ENCODE results near the gene MYBPHL.

MYBPHL gene

DNA sequence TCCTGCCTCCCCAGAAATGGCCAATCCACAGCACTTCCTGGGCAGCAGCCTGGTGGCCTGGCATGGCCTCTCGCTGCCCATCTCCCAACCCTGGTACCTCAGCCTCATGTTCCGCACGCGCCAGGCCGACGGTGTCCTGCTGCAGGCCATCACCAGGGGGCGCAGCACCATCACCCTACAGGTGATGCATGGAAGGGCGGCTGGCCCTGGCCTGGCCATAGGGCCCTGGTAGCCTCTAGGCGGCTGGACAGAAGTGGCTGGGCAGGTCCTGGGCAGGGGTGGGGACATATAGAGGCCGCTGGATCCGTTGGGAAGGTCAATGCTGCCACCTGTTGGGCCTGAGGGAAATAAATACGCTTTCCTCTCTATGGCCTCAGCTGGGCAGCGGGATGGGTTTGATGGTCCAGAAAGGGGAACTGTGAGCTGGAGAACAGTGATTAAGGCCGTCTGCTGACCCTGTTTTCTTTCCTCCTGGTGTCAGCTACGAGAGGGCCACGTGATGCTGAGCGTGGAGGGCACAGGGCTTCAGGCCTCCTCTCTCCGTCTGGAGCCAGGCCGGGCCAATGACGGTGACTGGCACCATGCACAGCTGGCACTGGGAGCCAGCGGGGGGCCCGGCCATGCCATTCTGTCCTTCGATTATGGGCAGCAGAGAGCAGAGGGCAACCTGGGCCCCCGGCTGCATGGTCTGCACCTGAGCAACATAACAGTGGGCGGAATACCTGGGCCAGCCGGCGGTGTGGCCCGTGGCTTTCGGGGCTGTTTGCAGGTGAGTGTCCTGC, 43.0 kb downstream of the MYBPHL start:
- DNase-seq (ENCODE audit: low spot score), result peak; percentile 96

DNA sequence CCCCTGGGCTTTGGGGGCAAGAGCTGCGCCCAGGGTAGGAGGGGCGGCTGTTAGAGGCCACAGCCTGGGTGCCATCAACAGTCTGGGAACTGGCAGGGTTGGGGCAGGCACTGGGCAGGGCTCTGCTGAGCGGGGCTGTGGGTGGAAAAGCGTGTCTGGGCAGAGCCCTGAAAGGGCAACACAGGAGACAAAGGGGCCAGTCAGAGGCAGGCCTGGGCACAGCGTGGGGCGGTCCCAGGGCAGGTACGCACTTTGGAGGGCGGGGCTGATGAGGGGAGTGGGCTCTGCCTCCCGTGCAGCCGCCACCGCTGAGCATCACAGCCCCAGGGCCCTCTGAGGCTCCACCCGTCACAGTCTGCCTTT, 43.6 kb downstream of the MYBPHL start:
- DNase-seq (ENCODE audit: low spot score), result no peak

DNA sequence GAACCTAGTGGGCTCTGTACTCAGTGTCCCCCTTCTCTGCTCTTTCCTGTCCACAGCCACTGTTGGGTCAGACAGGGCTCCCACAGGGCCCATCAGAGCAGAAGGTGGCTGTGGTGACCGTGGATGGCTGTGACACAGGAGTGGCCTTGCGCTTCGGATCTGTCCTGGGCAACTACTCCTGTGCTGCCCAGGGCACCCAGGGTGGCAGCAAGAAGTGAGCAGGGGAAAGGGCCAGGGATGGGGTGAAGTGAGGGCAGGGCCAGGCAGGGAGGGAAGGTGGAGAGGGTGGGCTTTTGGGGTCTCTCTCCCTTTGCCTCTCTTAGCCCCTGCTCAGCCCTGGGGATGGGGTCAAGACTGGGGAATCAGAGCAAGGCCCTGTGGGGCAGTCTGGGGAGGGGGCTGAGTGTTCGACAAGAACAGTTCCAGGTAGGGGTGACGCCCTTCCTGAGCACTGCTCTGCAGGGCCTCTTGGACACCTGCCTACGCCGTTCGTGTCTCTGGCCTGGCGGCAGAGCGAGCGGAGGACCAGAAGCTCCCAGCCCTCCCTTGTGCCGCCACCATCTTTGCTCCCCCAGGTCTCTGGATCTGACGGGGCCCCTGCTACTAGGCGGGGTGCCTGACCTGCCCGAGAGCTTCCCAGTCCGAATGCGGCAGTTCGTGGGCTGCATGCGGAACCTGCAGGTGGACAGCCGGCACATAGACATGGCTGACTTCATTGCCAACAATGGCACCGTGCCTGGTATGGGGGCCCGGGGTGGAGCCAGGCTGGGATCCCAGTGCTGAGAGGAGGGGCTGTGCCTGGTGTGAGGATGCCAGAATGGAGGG, 44.4 kb downstream of the MYBPHL start:
- no peak for DNase-seq (ENCODE audit: low spot score)

DNA sequence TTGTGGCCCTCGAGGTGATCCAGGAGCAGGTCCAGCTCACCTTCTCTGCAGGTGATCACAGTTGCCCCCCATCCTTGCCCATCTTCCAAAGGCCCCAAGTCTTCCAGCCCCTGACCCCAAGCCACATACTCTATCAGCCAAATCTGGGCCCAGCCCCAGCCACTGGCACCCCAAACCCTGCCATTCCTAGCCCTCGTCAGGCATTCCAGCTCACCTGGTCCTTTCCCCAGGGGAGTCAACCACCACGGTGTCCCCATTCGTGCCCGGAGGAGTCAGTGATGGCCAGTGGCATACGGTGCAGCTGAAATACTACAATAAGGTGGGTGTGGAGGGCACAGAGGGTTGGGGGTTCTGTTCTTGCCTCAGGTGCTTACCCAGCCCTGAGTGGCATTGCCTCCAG, 45.2 kb downstream of the MYBPHL start:
- no peak for DNase-seq (ENCODE audit: low spot score)

DNA sequence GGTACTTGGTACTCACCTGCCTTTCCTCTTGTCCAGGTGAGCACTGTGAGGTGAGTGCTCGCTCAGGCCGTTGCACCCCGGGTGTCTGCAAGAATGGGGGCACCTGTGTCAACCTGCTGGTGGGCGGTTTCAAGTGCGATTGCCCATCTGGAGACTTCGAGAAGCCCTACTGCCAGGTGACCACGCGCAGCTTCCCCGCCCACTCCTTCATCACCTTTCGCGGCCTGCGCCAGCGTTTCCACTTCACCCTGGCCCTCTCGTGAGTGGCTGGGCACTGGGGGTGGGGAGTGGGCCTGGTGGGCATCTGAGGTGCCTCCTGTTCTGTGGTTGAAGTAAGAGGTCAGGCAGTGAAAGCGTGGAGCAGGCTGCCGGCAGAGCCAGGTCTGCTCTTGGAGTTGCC, 45.8 kb downstream of the MYBPHL start:
- no peak for DNase-seq (ENCODE audit: low spot score)

DNA sequence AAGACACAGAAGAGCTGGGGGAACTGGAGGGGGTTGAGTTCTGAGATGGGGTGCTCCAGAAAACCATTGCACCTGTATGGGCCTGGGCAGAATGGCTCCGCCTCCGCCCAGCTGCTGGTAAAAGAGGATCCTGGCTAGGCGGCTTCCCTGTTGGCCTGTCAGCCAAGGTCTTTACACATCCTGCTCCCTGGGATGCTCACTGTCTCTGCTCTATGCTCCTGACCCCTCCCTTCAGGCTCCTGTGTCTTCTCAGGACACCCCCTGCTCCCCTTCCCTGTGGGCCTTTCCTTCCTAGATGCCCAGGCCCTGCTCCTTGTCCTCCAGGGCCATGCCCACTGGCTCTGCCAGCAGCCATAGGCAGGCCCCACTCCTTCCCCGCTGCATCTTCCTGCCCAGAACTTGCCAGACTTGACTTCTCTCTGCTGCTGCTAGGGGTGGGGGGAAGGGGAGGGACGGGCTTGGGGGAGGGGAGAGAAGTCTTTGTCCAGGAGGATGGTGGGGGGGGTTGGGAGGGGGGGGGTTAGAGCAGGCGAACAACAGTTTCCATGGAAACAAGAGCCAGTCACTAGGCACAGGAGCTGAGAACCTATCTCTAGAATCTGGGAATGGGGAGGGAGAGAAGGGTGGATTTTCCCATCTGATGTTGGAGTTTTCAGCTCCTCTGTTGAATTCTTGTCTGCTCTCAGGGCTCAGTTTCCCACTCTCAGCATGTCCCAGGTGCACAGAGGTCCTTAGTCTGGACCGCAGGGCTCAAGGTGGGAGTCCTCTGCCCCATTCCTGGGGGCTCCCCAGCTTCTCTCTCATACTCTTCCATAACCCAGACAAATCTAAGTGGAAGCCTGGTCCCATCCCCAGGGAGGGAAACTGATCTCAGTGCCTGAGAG, 46.9 kb downstream of the MYBPHL start:
- no peak for DNase-seq (ENCODE audit: low spot score)

DNA sequence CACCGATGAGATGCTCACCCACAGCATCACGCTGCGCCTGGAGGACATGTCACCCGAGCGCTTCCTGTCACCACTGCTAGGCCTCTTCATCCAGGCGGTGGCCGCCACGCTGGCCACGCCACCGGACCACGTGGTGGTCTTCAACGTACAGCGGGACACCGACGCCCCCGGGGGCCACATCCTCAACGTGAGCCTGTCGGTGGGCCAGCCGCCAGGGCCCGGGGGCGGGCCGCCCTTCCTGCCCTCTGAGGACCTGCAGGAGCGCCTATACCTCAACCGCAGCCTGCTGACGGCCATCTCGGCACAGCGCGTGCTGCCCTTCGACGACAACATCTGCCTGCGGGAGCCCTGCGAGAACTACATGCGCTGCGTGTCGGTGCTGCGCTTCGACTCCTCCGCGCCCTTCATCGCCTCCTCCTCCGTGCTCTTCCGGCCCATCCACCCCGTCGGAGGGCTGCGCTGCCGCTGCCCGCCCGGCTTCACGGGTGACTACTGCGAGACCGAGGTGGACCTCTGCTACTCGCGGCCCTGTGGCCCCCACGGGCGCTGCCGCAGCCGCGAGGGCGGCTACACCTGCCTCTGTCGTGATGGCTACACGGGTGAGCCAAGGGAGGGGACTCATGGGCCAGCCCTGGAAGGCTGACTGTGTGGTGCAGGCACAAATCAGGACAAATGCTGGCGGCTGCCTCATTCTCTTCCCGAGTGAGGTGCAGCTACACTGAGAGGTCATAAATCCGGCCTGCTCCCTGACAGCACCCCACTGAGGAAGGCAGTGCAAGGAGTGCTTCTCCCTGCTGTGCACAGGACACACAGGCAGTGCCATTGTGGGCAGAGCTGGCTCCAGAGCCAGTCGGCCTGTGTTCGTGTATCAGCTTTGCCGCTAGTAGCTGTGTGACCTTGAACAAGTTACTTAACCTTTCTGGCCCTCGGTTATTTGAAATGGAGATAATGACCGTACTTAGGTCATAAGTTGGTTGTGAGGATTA, 48.0 kb downstream of the MYBPHL start:
- no peak for DNase-seq (ENCODE audit: low spot score)

DNA sequence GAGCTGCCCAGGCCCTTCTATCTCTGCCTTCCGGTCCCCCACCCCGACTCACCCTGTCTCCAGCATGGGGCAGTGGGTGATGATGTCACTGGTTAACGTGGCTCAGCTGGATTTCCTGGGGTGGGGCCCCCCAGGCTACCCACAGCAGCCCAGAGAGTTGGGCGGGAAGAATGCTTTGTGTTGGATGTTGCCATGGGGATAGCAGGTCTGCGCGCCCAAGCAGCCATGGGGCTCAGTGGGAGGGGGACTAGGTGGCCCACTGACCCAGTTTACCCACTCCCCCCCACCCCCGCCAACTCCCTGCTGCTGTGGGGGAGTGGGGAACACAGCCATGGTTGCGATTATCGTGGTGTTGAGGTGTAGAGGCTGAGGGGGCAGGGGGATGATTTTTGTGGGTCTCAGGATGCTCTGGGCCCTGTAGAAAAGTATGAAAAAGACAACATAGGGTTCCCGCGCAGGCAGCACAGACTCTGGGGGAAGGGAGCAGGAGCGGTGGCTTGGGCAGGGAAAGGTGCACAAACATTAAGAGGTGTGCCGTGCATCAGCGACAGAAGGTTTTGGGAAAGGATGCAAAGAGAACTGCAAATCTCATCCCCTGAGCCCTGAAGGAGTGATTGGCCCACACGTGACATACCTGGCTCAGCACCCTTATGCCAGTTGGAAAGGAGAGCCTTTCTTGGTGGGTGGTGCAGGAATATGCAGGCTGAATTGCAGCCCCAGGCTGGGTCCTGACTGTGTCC, 49.0 kb downstream of the MYBPHL start:
- DNase-seq (ENCODE audit: low spot score), result no peak

DNA sequence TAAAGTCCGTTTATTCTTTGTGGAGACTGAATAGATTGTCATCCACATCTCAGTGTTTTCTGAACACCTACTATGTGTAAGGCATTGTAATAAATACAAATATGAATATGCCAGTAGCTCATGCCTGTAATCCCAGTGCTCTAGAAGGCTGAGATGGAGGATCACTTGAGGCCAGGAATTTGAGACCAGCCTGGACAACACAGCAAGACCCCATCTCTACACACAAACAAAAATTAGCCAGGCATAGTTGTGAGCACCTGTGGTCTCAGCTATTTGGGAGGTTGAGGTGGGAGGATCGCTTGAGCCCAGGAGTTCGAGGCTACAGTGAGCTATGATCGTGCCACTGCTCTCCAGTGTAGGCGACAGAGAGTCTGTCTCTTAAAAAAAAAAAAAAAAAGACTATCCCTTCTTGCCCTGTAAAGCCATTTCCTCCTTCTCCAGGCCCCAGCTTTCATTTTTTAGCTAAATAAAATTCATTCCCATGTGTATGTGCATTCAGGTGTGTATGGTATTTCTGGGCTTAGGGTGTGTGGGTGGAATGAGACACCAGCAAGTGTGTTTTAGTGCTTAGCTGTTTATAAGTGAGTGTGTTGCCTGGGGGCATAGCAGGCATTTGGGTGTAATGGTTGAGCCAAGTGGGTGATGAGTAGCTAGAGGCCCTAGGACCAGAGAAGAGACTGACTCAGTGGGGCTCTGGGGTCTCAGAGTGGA, 49.7 kb downstream of the MYBPHL start:
- peak; percentile 92 for DNase-seq (ENCODE audit: low spot score)

DNA sequence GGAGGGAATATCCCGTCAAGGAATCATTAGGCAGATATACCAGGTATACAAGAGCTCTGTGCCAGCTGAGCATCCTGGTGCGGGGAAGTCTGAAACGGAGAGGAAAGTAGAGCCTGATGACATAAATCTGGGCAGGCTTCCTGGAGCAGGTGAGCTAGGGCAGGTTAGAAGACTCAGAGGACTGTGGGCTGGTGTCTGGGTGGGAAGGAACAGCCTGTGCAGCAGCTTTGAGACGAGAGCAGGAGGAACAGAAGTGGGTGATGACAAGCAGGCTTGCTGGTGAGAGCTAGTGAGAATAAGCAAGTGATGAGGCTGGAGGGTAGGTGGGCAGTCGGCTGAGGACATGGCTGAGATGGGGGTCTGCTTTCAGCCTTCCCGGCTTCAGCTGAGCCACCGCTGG, 50.7 kb downstream of the MYBPHL start:
- DNase-seq (ENCODE audit: low spot score), result no peak

DNA sequence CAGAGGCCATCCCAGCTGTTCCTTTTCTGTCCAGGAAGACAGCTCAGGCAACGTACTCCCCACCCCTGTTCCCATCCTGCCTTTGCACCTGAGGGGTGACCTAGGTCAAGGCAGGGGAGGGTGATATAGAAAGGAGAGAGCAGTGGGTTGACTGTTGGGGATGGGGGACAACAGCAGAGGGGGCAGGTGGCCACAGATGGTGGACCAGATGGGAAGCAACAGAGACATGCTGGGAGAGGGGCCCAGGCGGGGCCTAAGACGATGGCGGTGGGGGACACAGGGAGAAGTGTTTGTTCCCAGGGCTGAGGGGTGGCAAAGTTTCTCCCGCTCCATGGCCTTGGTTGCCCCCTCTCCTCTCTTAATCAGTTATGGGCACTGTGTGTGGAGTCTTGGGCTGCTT, 51.1 kb downstream of the MYBPHL start:
- no peak for DNase-seq (ENCODE audit: low spot score)

DNA sequence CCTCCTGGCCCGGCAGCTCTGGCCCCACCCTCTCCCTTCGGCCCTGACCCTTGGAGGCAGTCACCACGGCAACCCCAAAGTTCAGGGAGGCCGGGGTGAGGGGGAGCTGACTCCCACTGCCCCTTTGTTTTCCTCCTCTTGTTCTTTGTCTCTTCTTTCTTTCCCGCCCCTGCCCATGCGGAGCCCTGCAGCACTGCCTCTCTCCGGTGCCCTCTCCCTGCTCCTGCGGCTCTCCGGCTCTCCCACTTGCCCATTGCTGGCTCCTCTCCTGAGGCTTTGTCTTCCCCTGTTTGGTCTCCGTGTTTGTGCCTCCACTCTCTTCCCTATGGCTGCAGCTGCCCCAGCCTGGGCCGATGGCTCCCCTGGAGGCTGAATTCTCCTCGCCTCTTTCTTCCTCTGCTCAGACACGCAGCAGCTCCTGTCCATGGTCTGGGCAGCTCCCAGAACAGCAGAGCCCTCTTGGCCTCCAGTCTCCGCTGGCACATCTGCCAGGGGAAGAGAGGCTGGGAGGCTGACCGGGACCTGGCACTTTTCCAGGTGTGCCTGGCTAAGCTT, 51.6 kb downstream of the MYBPHL start:
- peak; percentile 25 for DNase-seq (ENCODE audit: low spot score)

DNA sequence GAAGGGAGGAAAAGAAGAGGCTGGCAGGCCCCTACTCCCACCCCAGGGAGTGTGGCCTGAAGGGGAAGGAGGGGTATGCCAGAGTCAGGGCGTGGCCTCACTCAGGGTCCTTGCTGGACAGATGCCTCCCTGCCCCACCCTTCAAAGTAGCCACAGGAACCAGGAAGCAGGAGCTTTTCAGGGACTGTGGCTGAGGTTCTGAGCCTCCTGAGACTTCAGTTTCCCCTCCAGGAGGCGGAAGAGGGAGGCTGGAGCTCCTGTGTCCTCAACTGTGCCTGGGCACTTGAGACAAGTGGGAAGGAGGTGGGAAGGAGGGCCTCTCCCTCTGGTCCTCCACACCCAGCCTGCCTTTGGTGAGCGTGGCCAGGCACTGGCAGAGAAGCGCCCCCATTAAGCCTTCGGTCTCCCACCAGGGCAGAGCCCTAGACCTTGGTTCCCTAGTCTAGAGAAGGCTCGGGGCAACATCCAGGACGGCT, 52.2 kb downstream of the MYBPHL start:
- DNase-seq (ENCODE audit: low spot score), result peak; percentile 73

DNA sequence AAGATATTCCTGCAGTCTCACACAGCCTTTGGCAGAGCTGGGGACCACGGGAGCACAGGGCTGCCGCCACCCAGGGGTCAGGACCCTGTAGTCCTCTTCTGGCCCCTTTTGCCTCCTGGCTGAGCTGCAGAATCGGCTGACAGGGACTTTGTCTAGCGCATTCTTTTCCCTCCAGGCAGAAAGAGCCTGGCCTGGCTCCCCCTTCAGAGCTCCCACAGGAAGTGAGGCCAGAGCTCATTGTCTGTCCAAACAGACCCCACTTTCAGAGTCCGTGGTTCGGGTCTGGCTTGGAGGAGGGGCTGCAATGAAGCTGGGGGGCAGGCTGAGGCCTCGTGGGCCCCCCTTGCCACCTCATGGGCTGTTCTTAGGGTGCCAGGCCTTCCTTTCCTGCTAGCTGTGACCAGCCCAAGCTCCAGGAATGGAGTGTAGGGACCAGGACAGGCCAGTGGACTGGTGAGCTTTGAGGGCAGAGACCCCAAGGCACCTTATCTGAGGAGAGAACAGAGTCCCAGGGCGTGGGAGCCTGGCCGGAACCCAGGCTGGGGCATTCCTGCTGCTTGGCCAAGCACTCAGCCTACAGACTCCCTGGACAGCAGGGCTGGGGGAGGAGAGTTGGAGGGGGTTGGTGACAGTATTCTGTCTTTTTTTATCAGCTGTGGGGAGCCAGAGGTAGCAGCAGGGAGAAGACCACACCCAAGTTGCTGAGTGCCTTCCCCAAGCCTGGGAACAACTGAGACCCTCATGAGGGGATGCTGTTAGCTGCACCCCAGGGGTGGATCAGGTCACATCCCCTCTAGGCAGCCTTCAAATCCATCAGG, 52.8 kb downstream of the MYBPHL start:
- peak; percentile 82 for DNase-seq (ENCODE audit: low spot score)

DNA sequence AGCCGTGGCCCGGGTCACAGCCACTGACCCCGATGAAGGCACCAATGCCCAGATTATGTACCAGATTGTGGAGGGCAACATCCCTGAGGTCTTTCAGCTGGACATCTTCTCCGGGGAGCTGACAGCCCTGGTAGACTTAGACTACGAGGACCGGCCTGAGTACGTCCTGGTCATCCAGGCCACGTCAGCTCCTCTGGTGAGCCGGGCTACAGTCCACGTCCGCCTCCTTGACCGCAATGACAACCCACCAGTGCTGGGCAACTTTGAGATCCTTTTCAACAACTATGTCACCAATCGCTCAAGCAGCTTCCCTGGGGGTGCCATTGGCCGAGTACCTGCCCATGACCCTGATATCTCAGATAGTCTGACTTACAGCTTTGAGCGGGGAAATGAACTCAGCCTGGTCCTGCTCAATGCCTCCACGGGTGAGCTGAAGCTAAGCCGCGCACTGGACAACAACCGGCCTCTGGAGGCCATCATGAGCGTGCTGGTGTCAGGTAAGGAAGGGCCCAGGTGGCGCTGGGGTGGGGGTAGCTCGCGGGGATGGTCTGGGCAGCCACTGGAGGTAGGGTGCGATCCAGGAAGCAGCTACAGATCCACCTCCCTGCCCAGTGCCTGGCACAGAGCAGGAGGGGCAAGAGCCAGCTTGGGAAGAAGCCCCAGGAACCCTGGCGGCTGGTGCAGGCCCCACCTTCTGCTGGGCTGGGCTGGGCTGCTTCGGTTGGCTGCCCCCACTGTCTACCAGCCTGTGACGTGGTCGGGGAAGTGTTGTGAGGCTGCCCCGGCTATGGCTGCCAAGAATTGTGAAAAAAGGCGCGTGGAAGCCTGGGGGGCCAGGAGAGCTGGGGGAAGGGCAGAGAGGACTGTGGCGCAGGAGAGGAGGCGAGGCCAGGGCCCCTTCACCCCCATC, 53.7 kb downstream of the MYBPHL start:
- peak; percentile 87 for DNase-seq (ENCODE audit: low spot score)

DNA sequence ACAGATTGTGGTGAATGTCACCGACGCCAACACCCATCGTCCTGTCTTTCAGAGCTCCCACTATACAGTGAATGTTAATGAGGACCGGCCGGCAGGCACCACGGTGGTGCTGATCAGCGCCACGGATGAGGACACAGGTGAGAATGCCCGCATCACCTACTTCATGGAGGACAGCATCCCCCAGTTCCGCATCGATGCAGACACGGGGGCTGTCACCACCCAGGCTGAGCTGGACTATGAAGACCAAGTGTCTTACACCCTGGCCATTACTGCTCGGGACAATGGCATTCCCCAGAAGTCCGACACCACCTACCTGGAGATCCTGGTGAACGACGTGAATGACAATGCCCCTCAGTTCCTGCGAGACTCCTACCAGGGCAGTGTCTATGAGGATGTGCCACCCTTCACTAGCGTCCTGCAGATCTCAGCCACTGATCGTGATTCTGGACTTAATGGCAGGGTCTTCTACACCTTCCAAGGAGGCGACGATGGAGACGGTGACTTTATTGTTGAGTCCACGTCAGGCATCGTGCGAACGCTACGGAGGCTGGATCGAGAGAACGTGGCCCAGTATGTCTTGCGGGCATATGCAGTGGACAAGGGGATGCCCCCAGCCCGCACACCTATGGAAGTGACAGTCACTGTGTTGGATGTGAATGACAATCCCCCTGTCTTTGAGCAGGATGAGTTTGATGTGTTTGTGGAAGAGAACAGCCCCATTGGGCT, 54.5 kb downstream of the MYBPHL start:
- no peak for DNase-seq (ENCODE audit: low spot score)

All from kidney tubule cell (primary cell).